Activated CD8-positive, alpha-beta memory T cell treated with anti-CD3 and anti-CD28 coated beads for 4 hours (primary cell): Measurements from ENCODE around the gene LRBA.

ENCODE experiments used
- DNase-seq, 2 donors: peaks; one replicate each; pipeline ENCODE4 v3.0.0-alpha.2; 2020; ENCODE audit warnings: low read depth in 2 of 2

Gene LRBA

GRCh38 chr4:150369434-150370380, 645.4 kb downstream of the LRBA start:
- no peak for DNase-seq

- DNase-seq = no peak
Observed at GRCh38 chr4:150368667-150369066, 646.4 kb downstream of the LRBA start.

GRCh38 chr4:150367326-150367725, 647.8 kb downstream of the LRBA start:
- DNase-seq = no peak

- DNase-seq = no peak
Observed at GRCh38 chr4:150366487-150366999, 648.5 kb downstream of the LRBA start.

- DNase-seq = no peak
Observed at GRCh38 chr4:150363721-150364688, 651.1 kb downstream of the LRBA start.

GRCh38 chr4:150358691-150359090, 656.4 kb downstream of the LRBA start:
- no peak for DNase-seq

GRCh38 chr4:150357829-150358228, 657.3 kb downstream of the LRBA start:
- no peak for DNase-seq

- DNase-seq = no peak
Observed at GRCh38 chr4:150355858-150356455, 659.1 kb downstream of the LRBA start.

GRCh38 chr4:150355418-150355817, 659.7 kb downstream of the LRBA start:
- DNase-seq = no peak

- no peak for DNase-seq
Observed at GRCh38 chr4:150354214-150354796, 660.8 kb downstream of the LRBA start.

- no peak for DNase-seq
Observed at GRCh38 chr4:150348079-150348478, 667.0 kb downstream of the LRBA start.

- DNase-seq = no peak
Observed at GRCh38 chr4:150345207-150345744, 669.8 kb downstream of the LRBA start.

GRCh38 chr4:150343796-150344195, 671.3 kb downstream of the LRBA start:
- no peak for DNase-seq

GRCh38 chr4:150342945-150343344, 672.1 kb downstream of the LRBA start:
- DNase-seq = no peak

- DNase-seq = no peak
Observed at GRCh38 chr4:150337734-150338133, 677.4 kb downstream of the LRBA start.

- no peak for DNase-seq
Observed at GRCh38 chr4:150336676-150337412, 678.2 kb downstream of the LRBA start.

- DNase-seq = no peak
Observed at GRCh38 chr4:150332961-150333360, 682.1 kb downstream of the LRBA start.

- no peak for DNase-seq
Observed at GRCh38 chr4:150332086-150332485, 683.0 kb downstream of the LRBA start.

- DNase-seq = no peak
Observed at GRCh38 chr4:150329373-150329772, 685.7 kb downstream of the LRBA start.

- no peak for DNase-seq
Observed at GRCh38 chr4:150328496-150328895, 686.6 kb downstream of the LRBA start.
